HG03565 (cell line): ENCODE measurements around the gene BBS5.
"Not testable (repeated sequence)": the region's sequence is repeated elsewhere in the genome, so short reads cannot be mapped to it uniquely, and the experiment has no call there.

Experiments
- ATAC-seq: cut with Tn5 transposase; IDR thresholded peaks from one replicate; pipeline ENCODE4 v1.9.1; 2021; ENCODE audit warnings: mild to moderate bottlenecking, moderate library complexity; ENCODE audit not compliant: unreplicated experiment

The BBS5 gene

GRCh38 chr2:169485650-169486138 is 6.4 kb downstream of the BBS5 start:
- no peak for ATAC-seq

DNA sequence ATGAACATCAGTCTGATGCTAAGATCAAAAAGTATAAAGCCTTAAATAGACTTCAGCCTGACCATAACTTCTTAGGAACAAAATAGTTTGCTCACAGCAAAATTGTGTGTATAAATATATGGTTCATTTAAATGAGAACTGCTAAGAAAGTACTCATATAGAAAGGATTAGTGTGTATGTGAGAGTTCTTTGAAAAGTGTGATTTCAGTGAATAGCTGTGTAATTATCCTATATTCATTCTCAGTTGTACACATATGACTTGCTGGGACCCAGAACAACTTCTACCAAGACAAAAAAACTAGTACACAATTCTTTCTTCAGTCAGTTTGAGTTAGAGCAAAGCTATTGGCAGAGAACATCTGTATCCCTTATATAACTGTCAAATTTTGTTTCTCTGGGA is 7.2 kb downstream of the BBS5 start:
- no peak for ATAC-seq

DNA sequence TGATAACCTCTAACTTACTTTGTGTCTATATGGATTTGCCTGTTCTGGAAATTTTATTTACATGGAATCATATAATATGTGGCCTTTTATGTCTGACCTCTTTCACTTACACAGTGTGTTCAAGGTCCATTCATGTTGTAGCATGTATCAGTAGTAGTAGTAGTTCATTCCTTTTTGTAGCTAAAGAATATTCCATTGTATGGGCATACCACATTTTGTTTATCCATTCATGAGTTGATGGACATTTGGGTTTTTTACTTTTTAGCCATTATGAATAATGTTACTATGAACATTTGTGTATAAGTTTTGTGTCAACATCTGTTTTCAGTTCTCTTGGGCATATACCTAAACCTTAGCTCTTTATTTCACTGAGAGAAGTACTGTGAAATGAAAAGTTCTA is 11.5 kb downstream of the BBS5 start:
- ATAC-seq = no peak

- ATAC-seq = no peak
These were observed 12.1 kb downstream of the BBS5 start for GRCh38 chr2:169491378-169491777.

GRCh38 chr2:169493360-169493759 is 14.1 kb downstream of the BBS5 start:
- no peak for ATAC-seq

DNA sequence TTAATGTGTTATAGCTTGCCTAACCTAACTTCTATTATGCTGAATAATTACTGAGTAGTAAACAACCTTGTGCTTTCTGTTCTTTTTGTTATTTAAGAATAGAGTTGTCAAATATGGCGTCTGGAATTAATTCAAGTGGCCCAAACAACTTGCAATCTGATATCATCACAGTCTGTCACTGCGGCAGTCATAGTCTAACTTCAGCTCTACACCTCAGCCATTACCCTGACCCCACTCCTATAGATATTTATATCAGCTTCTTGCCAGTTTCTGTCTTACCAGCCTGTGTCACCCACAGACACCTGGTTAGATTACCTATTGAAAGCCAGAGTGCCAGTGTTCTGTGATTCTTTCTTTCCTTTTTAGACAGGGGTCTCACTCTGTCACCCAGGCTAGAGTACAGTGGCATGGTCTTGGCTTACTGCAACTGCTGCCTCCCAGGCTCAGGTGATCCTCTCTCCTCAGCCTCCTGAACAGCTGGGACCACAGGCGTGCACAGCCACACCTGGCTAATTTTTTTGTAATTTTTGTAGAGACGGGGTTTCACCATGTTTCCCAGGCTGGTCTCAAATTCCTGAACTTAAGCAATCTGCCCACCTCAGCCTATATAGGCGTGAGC is 16.1 kb downstream of the BBS5 start:
- no peak for ATAC-seq

GRCh38 chr2:169504651-169505050 is 25.4 kb downstream of the BBS5 start:
- ATAC-seq = no peak

DNA sequence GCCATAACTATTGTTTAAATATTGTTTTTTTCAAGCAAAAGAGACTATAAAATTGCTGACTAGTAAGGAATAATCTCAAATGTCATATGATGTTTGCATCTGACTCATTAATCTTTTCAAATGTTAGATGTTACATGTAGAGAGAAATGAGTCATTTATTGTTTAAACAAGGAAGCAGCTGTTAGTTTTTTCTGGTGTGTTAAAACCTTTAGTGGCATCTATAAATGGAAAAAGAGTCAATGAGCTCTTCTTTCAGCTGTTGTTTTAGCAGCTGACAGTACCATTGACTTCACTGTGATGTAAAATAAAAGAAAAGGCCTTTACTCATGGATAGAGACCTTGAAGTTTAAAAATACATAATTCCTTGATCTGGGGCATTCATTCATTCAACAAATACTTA is 28.4 kb downstream of the BBS5 start:
- ATAC-seq = no peak

DNA sequence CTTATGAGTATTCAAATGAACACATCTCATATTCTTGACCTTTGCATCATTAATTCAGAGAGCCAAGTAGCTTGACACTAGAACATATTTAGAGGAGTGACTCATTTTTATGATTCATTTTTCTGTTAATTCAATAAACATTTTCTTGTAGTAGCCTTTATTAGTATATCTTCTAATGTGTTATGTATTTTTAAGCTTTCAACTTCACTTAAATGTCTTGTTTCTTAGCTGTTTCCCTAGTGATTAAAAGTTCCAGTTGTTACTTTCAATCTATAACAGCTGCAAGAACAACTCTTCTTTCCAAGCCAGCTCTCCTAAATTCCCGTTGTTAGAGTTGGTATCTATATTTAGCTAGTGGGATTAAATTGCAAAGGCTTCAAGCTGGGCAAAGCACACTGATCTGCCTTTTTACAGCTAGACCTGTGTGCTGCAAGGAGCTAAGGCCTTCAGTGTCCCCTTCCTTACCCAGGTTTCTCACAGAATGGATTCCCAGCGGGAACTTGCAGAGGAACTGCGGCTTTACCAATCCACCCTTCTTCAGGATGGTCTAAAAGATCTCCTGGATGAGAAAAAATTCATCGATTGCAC is 30.1 kb downstream of the BBS5 start, which contains the start of gene KLHL41:
Gene KLHL41 (plus strand): TSS at position 405 of the 588 bp plus-strand sequence. CDS start 77 bp downstream, at position 482.
- ATAC-seq = no peak

DNA sequence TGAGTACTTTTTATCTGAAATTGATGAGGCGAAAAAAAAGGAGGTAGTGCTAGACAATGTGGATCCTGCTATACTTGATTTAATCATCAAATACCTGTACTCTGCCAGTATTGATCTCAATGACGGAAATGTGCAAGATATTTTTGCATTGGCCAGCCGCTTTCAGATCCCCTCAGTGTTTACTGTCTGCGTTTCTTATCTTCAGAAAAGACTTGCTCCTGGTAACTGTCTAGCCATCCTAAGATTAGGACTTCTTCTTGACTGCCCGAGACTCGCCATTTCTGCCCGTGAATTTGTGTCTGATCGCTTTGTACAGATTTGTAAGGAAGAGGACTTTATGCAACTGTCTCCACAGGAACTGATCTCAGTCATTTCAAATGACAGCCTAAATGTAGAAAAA is 30.7 kb downstream of the BBS5 start:
- no peak for ATAC-seq

DNA sequence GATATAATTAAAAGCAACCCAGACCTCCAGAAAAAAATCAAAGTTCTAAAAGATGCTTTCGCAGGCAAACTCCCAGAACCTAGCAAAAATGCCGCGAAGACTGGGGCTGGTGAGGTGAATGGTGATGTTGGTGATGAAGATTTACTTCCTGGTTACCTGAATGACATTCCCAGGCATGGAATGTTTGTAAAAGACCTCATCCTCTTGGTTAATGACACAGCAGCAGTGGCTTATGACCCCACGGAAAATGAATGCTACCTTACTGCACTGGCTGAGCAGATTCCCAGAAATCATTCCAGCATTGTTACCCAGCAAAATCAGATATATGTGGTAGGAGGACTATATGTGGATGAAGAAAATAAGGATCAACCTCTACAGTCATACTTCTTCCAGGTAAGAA is 31.2 kb downstream of the BBS5 start:
- ATAC-seq = no peak

DNA sequence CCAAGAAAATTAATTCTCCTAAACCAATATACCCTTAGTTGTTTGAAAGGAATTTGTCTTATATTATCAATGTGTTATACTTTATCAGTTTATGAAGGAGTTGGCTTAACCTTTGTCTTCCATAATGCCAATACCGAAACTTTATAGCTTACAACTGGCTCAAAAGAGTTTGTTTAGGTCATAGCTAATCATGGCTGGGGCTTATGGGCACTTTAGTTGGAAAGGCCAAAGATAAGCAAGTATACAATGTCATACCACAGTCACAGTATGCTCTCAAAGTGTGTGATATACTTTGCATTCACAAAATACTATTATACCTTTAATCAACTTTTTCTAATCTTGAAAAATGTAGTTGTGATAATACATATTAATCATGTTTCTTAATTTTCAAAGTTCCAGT is 32.5 kb downstream of the BBS5 start:
- ATAC-seq = no peak

- ATAC-seq = no peak
These were observed 33.2 kb downstream of the BBS5 start for GRCh38 chr2:169512525-169512924.

DNA sequence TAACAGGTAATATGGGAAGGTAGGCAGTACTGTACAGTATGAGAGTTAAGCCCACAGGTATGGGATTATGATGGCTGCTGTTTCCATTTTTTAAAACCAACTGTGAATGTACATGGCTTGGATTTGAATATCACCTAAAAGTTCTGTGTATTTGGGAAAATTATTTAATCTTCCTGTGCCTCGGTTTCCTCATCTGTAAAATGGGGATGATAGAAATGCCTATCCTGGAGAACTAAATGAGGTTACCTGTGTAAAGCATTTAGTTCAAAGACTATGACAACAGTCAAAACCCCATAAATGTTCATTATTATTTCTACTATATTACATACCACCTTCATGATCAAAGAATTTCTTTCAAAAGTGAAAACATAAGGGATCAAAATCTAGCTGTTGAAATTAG is 33.8 kb downstream of the BBS5 start:
- ATAC-seq = no peak

- no peak for ATAC-seq
These were observed 34.6 kb downstream of the BBS5 start for GRCh38 chr2:169513926-169514325.

DNA sequence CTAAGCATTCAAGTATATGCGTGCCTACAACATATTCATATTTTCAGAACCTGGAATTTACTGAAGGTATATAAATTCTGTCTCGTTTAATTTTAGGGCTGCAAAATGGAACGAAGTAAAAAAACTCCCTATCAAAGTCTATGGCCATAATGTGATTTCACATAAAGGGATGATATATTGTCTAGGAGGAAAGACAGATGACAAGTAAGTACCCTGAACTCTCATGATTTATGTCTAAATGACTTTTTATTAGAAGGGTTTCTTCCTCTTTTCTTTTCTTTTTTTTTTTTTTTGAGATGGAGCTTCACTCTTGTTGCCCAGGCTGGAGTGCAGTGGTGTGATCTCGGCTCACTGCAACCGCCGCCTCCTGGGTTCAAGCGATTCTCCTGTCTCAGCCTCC is 35.5 kb downstream of the BBS5 start:
- ATAC-seq = not testable (repeated sequence)

DNA sequence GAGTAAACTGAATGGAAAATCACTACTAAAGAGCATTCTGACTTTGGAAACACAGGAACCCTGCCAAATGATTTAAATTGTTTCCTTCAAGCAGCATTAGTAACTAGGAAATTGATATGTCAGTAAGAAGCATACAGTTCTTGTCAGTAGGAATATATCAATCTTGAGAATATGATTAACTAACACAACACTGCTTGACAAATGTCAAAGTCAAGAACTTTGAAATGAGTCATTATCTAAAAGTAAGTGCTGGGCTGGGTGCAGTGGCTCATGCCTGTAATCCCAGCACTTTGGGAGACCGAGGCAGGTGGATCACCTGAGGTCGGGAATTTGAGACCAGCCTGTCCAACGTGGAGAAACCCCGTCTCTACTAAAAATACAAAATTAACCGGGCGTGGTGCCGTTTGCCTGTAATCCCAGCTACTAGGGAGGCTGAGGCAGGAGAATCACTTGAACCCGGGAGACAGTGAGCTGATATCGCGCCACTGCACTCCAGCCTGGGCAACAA is 37.2 kb downstream of the BBS5 start:
- ATAC-seq = not testable (repeated sequence)

GRCh38 chr2:169520896-169521295 is 41.6 kb downstream of the BBS5 start:
- no peak for ATAC-seq

DNA sequence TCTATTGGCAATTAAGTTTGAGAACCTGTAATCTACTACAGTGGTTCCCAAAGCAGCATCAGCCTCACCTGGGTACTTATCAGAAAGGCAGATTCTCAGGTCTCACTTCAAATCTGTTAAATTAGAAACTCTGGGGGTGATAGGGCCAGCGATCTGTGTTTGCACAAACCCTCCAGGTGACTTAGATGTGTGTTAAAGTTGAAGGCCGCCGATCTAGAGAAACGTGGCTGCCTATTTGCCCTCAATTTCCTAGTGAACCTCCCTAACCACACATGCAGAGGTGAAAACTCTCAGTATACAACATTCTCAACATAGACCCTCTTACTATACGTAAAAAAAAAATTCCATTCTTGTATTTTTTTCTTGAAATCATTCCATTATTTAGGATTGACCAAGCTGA is 44.4 kb downstream of the BBS5 start:
- ATAC-seq = no peak

- ATAC-seq = no peak
These were observed 46.1 kb downstream of the BBS5 start for GRCh38 chr2:169525434-169525833.

GRCh38 chr2:169526451-169526850 is 47.2 kb downstream of the BBS5 start:
- ATAC-seq = no peak

- peak; percentile 84 for ATAC-seq
These were observed 49.0 kb downstream of the BBS5 start for GRCh38 chr2:169528271-169528701.
